ENCODE results near the gene MALSU1.

MALSU1 gene

DNA sequence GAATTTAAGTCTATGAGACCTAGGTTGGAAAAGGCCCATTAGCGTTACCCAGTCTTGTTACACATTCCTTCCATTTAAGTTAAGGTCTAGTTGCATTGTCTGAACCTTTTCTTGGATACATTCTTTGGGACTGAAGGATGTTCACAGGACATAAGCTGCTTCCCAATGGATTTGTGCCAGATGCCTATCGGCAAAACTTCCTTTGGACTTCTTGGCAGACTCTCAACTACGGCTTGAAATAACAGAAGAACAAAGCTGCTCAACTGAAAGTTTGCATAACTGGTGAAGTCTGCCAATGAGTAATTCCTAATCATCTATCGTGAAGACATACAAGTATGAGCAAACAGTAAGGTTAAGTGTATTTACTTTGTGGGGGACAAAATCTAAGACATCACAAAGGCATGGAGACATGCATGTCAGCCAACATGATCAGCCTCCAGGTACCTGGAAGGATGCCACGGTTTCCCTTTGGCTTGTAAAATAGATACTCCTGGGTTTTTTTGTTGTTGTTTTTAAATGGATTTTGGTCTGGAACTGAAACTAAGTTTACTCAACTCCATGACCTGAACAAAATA, 35.4 kb downstream of the MALSU1 start:
- DNase-seq (ENCODE audit: extremely low read depth in 1 of 2, low read depth in 1 of 2), result no peak

DNA sequence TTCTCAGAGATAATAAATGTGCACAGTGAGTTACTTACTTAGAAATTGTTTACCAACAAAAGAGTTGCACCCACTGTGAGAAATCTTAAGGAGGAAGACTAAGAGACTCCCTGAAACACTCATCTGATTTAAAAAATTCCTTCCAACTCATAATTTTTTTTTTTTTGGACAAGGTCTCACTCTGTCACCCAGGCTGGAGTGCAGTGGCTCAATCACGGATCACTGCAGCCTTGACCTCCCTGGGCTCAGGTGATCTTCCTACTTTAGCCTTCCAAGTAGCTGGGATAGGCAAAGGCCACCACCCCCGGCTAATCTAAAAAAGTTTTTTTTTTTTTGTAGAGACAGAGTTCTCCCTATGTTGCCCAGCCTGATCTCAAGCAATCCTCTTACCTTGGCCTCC, 36.0 kb downstream of the MALSU1 start:
- DNase-seq (ENCODE audit: extremely low read depth in 1 of 2, low read depth in 1 of 2), result no peak

- DNase-seq (ENCODE audit: extremely low read depth in 1 of 2, low read depth in 1 of 2), result no peak
Observed at GRCh38 chr7:23335621-23336020, 36.5 kb downstream of the MALSU1 start.

GRCh38 chr7:23336086-23336485, 36.9 kb downstream of the MALSU1 start:
- DNase-seq (ENCODE audit: extremely low read depth in 1 of 2, low read depth in 1 of 2), result no peak

GRCh38 chr7:23336799-23337283, 37.7 kb downstream of the MALSU1 start:
- DNase-seq (ENCODE audit: extremely low read depth in 1 of 2, low read depth in 1 of 2), result no peak

GRCh38 chr7:23337374-23337773, 38.2 kb downstream of the MALSU1 start:
- no peak for DNase-seq (ENCODE audit: extremely low read depth in 1 of 2, low read depth in 1 of 2)

DNA sequence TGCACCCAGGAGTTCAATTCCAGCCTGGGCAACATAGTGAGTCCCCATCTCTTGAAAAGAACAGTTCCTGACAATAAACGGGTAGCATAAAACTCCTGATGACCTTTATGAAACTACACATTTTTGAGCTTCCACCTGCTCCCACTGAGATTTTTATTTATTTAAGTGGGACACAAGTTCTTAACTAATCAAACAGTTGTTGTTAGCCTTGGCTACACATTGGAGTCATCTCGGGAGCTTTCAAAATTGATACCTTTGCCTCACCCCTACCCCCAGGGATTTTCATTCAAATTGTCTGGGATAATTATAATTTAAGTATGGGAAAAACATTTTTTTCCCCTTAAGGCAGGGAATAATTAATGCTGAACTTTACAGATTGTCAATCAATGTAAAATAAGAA, 39.3 kb downstream of the MALSU1 start:
- no peak for DNase-seq (ENCODE audit: extremely low read depth in 1 of 2, low read depth in 1 of 2)

DNA sequence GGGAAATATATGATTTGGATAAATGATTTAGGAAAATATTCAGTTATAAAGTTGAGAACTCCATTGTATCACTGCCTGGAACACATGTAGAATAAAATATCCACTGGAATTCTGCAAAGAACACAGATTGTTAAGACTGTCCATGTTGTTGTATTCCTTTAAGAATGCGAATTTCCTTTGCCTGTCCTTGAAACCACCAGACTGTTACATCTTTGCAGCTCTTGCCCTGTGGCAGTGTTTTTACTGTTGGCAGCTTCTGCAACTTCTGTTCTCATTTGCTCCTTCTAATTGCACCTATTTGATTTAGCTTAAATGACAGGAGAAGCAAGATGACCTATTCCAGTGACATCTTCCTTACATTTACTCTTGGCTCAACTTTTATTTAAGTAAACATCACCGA, 39.7 kb downstream of the MALSU1 start:
- no peak for DNase-seq (ENCODE audit: extremely low read depth in 1 of 2, low read depth in 1 of 2)

DNA sequence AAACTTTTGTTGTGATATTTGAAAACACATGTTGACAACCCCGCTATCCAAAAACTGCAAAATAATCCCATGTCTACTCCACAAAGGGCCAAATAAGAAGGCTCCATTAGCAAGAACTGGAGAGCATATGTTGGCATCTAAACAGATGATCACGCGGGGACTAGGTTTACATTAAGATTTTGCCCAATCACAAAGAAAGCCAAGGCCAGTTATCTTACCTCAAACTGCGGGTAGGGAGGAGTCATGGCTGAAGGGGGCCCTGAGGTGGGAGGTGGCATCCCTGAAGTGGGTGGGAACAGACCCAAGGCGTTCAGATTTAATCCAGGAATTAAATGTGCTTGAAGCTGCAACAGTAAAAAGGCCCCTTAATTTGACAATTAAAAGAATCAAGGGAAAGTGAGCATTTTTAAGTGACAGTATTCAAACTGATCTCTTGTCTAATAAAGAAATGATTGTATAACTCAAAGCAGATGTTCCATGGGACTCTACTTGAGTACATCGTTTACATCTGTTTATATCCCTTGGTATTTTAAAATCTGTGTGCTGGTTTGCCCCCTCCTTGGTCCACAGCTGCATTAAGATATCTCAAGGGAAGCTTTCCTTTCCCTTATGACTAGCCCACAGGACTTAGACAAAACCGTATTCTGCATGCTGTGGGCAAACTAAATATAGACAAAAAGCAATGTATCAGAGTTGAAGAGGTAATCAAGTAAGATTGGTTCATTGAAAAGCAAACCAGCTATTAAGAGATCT, 42.9 kb downstream of the MALSU1 start:
- no peak for DNase-seq (ENCODE audit: extremely low read depth in 1 of 2, low read depth in 1 of 2)

- no peak for DNase-seq (ENCODE audit: extremely low read depth in 1 of 2, low read depth in 1 of 2)
Observed at GRCh38 chr7:23343102-23343501, 44.0 kb downstream of the MALSU1 start.

DNA sequence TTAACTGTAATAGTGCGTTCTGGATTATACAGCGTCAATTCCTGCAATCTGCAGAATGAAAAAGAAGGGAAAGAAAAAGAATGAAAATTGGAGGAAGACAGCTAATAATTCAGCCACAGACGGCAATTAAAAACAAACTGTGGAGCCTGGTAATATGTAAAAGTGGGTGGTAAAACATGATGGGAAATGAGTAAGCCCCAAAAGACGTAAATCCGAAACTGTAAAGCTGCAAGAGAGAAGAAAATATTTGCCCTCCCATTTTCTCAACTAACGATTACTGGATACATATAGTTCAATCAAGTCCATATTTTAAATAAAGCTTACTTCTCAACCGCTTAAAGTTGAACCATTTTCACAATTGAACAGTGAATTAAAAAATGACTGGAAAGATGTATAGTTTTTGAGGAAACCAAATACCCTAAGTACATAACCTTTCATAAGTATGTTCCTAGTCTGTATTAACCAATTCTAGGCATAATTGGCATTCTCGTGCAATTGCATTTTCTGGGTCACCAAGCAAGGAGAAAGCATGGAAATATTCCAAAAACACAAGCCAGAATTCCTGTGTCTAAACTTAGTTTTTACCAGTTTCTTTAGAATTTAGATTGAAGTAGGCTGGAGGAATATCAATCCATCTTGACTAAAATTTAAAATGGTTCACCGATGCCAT, 44.8 kb downstream of the MALSU1 start:
- no peak for DNase-seq (ENCODE audit: extremely low read depth in 1 of 2, low read depth in 1 of 2)

DNA sequence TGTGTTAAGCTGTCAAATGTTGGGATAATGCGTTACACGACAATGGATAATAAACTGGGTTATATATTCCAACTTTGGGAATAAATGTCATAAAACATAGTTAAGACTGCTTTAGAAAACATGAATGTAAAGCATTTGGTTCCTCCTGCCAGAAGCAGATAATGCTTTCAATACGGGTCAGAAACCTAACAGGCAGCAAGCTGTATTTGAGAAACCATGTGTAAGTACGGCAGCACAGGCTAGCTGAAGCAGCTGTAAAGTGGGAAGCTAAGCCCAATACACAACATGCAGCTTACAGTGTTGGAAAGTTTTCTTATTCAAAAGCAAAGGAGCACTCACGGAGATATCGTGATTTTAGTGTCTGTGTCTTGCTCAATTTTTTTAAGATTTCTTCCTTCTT, 46.5 kb downstream of the MALSU1 start:
- no peak for DNase-seq (ENCODE audit: extremely low read depth in 1 of 2, low read depth in 1 of 2)

DNA sequence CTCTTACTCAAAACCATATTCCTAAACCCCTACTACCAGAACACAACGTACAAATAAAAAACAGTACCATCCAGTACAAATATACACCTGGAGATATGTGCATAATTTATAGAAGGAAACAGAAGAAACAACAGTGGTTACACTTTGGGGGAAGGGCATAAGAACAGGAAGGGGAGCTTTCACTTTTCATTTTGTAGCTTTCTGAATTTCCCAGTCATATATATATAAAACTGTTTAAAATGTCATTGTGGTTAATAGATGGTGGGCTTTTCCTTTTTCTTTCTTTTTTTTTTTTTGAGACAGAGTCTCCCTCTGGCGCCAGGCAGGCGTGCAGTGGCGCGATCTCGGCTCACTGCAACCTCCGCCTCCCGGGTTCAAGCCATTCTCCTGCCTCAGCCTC, 47.2 kb downstream of the MALSU1 start:
- no peak for DNase-seq (ENCODE audit: extremely low read depth in 1 of 2, low read depth in 1 of 2)

GRCh38 chr7:23347033-23347681, 48.0 kb downstream of the MALSU1 start:
- DNase-seq (ENCODE audit: extremely low read depth in 1 of 2, low read depth in 1 of 2), result no peak

- no peak for DNase-seq (ENCODE audit: extremely low read depth in 1 of 2, low read depth in 1 of 2)
Observed at GRCh38 chr7:23347682-23348180, 48.6 kb downstream of the MALSU1 start.

- no peak for DNase-seq (ENCODE audit: extremely low read depth in 1 of 2, low read depth in 1 of 2)
Observed at GRCh38 chr7:23349484-23350157, 50.5 kb downstream of the MALSU1 start.

DNA sequence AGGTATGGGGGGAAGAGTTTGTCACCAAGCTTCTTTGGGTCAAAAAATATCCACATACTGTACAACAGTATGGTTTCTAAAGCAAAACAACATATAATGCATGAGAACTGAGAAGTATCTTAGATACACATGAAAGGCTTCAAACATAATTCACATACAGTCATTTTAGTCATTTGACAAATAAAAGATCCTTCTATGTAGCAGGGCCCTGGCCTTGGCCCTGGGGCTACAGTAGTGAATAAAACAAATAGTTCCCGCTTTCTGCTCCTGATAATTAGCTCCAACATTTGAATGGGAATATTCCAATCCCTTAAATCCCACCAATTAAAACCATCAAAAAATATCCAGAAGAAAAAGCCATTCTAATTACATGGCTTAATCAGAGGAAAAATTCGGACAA, 51.3 kb downstream of the MALSU1 start:
- DNase-seq (ENCODE audit: extremely low read depth in 1 of 2, low read depth in 1 of 2), result no peak

GRCh38 chr7:23353172-23353571, 54.0 kb downstream of the MALSU1 start:
- DNase-seq (ENCODE audit: extremely low read depth in 1 of 2, low read depth in 1 of 2), result no peak

DNA sequence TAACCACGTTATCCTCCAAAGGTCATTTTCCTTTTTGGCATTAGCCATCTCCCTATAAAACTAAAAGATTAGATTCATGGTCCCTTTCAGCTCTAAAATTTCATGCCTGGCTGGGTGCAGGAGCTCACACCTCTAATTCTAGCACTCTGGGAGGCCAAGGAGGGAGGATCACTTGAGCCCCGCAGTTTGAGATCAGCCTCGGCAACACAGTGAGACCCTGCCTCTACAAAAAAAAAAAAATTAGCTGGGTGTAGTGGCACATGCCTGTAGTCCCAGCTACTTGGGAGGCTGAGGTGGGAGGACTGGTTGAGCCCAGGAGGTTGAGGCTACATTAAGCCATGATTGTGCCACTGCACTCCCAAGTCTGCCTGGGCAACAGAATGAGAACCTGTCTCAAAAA, 57.0 kb downstream of the MALSU1 start:
- no peak for DNase-seq (ENCODE audit: extremely low read depth in 1 of 2, low read depth in 1 of 2)

DNA sequence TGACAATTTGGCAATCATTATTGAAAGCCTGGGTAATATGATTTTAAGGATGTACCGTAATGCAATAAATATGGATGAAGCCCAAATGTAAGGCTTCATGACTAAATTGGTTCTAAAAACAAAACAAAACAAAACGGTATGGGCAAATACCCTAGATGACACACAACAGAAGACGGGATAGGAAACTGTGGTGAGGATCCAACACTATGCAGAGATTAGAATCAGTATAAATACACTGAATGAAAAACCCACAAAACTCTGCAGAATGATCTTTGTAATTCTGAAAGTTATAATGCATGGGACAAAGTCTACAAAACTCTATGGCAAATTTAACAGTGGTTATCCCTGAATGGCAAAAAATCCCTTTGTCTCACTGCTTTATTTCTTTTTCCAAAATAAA, 57.6 kb downstream of the MALSU1 start:
- no peak for DNase-seq (ENCODE audit: extremely low read depth in 1 of 2, low read depth in 1 of 2)

All from activated CD8-positive, alpha-beta memory T cell treated with anti-CD3 and anti-CD28 coated beads for 1 hour (primary cell).